ENCODE results near the gene ASCL4. TPM values are rescaled to one million over a fixed set of nuclear protein-coding genes. Genes with fewer than 3 reads are reported as not detected.

Gene ASCL4
- polyA plus RNA-seq, 3 donors from 2014 or later, result not detected

Other genes with a start within 250 kb of the ASCL4 start
- 10 to 100 TPM; 65.3 to 90.6 (median 70.0) TPM for gene PWP1, start 88.9 kb upstream of the ASCL4 start, polyA plus RNA-seq
- gene PRDM4, start 13.6 kb upstream of the ASCL4 start, polyA plus RNA-seq, result 10 to 100 TPM in 2 of 3 donors, 1 to 10 TPM in 1; 7.7 to 19.4 (median 12.2) TPM

Data from immature natural killer cell (primary cell).